Measurements from ENCODE around the gene WDR1.

GRCh38 chr4:10087152-10087791 lies 29.3 kb downstream of the WDR1 start:
- no peak for TF ChIP-seq CTCF (conservative IDR thresholded peaks at IDR 0.05)
- no peak for TF ChIP-seq ZFX (IDR thresholded peaks at IDR 0.05)

Data from C4-2B (cell line).